ENCODE data around the gene ALB. TPM values are rescaled to one million over a fixed set of nuclear protein-coding genes. Genes with fewer than 3 reads are reported as not detected.
"Not testable (repeated sequence)": the region's sequence is repeated elsewhere in the genome, so short reads cannot be mapped to it uniquely, and the experiment has no call there.

ALB gene
- total RNA-seq (2021) (23.4 to 35.4 TPM (median 27.4 TPM) in 3 replicates), Bru-seq, nascent RNA (not detected)
- long read RNA-seq, experiment 1 = 0 reads
- long read RNA-seq, experiment 2 = 0 reads
- long read RNA-seq, experiment 3 = 0 reads

DNA sequence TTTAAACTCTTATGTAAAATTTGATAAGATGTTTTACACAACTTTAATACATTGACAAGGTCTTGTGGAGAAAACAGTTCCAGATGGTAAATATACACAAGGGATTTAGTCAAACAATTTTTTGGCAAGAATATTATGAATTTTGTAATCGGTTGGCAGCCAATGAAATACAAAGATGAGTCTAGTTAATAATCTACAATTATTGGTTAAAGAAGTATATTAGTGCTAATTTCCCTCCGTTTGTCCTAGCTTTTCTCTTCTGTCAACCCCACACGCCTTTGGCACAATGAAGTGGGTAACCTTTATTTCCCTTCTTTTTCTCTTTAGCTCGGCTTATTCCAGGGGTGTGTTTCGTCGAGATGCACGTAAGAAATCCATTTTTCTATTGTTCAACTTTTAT, at the start of gene ALB:
Gene ALB (plus strand): TSS at position 246 of the 400 bp plus-strand sequence. CDS start 41 bp downstream, at position 287.
- ChIA-PET POLR2A (no interaction called here), CTCF (no interaction called here)
- DNase-seq (ENCODE audit: low spot score) (no peak), ATAC-seq (no peak)
- no peaks in the 10 kb centered on the region for H3K36me3 Mint-ChIP-seq
- no peak within 1 kb of the TSS for H3K27ac Mint-ChIP-seq
- no peak within 1 kb of the TSS for H3K4me3 Mint-ChIP-seq
- H3K4me1 Mint-ChIP-seq = peaks cover 13% of the 10 kb centered on the region
- TF ChIP-seq, protein P1, sequence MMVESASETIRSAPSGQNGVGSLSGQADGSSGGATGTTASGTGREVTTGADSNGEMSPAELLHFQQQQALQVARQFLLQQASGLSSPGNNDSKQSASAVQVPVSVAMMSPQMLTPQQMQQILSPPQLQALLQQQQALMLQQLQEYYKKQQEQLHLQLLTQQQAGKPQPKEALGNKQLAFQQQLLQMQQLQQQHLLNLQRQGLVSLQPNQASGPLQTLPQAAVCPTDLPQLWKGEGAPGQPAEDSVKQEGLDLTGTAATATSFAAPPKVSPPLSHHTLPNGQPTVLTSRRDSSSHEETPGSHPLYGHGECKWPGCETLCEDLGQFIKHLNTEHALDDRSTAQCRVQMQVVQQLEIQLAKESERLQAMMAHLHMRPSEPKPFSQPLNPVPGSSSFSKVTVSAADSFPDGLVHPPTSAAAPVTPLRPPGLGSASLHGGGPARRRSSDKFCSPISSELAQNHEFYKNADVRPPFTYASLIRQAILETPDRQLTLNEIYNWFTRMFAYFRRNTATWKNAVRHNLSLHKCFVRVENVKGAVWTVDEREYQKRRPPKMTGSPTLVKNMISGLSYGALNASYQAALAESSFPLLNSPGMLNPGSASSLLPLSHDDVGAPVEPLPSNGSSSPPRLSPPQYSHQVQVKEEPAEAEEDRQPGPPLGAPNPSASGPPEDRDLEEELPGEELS (CRISPR knock-in tag; IDR thresholded peaks at IDR 0.05) = no peak
- TF ChIP-seq SMAD4 (CRISPR knock-in tag; IDR thresholded peaks at IDR 0.05) (no peak), EMX1 (CRISPR knock-in tag; IDR thresholded peaks at IDR 0.05) (no peak), ZNF263 (CRISPR knock-in tag; IDR thresholded peaks at IDR 0.05; ENCODE audit: low read depth) (no peak), ETV6 (CRISPR knock-in tag; IDR thresholded peaks at IDR 0.05) (no peak), TCF7 (CRISPR knock-in tag; IDR thresholded peaks at IDR 0.05; ENCODE audit: low read depth) (no peak), TEAD4 (CRISPR knock-in tag; IDR thresholded peaks at IDR 0.05) (no peak)
- TF ChIP-seq, protein P2, sequence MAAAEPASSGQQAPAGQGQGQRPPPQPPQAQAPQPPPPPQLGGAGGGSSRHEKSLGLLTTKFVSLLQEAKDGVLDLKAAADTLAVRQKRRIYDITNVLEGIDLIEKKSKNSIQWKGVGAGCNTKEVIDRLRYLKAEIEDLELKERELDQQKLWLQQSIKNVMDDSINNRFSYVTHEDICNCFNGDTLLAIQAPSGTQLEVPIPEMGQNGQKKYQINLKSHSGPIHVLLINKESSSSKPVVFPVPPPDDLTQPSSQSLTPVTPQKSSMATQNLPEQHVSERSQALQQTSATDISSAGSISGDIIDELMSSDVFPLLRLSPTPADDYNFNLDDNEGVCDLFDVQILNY (CRISPR knock-in tag; IDR thresholded peaks at IDR 0.05) = no peak
- TF ChIP-seq, protein P3, sequence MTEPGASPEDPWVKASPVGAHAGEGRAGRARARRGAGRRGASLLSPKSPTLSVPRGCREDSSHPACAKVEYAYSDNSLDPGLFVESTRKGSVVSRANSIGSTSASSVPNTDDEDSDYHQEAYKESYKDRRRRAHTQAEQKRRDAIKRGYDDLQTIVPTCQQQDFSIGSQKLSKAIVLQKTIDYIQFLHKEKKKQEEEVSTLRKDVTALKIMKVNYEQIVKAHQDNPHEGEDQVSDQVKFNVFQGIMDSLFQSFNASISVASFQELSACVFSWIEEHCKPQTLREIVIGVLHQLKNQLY (CRISPR knock-in tag; IDR thresholded peaks at IDR 0.05) = no peak
- no peaks in the 10 kb centered on the region for H3K9me3 Mint-ChIP-seq
- no peaks in the 10 kb centered on the region for H3K27me3 Mint-ChIP-seq (ENCODE audit: low read depth)

DNA sequence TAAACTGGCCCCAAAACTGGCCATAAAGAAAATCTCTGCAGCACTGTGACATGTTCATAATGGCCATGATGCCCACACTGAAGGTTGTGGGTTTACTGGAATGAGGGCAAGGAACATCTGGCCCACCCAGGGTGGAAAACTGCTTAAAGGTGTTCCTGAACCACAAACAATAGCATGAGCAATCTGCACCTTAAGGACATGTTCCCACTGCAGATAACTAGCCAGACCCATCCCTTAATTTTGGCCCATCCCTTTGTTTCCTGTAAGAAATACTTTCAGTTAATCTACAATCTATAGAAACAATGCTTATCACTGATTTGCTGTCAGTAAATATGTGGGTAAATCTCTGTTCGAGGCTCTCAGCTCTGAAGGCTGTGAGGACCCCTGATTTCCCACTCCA, 46.9 kb upstream of the ALB start:
- H3K4me3 Mint-ChIP-seq; H3K27me3 Mint-ChIP-seq (ENCODE audit: low read depth); ATAC-seq; H3K27ac Mint-ChIP-seq; H3K4me1 Mint-ChIP-seq; DNase-seq (ENCODE audit: low spot score); POLR2A ChIA-PET; CTCF ChIA-PET: not testable (repeated sequence)
- peaks cover 71% of the 10 kb centered on the region for H3K9me3 Mint-ChIP-seq
- H3K36me3 Mint-ChIP-seq = peaks cover 48% of the 10 kb centered on the region

DNA sequence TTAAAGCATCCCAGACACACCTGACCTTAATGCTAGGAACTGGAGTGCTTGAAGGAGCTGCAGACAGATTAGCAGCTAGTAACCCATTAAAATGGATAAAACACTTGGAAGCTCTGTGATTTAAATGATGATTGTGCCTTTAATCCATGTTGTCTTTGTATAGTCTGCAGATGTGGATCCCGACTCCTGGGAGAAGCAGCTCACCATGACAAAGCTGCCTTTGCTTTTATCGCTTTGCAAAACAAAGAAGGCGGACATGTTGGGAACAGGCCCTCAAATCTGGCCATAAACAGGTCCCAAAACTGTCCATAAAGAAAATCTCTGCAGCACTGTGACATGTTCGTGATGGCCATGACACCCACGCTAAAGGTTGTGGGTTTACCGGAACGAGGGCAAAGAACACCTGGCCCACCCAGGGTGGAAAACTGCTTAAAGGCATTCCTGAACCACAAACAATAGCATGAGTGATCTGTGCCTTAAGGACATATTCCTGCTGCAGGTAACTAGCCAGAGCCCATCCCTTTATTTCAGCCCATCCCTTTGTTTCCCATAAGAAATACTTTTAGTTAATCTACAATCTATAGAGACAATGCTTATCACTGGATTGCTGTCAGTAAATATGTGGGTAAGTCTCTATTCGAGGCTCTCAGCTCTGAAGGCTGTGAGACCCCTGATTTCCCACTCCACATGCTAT, 34.4 kb upstream of the ALB start:
- POLR2A ChIA-PET; DNase-seq (ENCODE audit: low spot score); H3K4me3 Mint-ChIP-seq; ATAC-seq; H3K4me1 Mint-ChIP-seq; H3K27me3 Mint-ChIP-seq (ENCODE audit: low read depth): not testable (repeated sequence)
- CTCF ChIA-PET = interaction anchor here (0.7 to 1.1 kb wide), 2 partner anchors 28 to 76 kb away, joined by 3 to 4 read pairs; no protein-coding TSS in a partner anchor
- peak overlapping the region; percentile 76; the same call in 1 of the 2 replicates for H3K27ac Mint-ChIP-seq
- H3K9me3 Mint-ChIP-seq = peaks cover 36% of the 10 kb centered on the region
- peaks cover 33% of the 10 kb centered on the region for H3K36me3 Mint-ChIP-seq

DNA sequence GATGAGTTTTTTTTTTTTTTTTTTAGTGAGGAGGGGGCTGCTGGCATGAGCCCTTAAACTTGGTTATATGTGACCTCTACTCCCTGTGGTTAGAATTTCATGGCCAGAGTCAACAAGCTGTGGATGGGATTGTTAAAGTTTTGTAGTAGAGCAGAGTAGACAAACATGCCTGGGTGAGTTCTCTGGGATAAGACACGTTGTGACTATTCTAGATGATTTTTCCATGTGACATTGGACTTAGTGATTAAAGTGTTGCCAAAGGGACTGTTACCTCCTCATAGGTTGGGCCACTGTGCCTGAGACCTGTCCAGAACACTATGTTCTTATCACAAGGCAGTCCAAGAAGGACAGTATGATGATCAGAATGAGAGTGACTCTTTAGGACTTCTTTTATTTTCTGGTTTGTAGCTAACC, 28.8 kb upstream of the ALB start:
- Mint-ChIP-seq H3K27ac (0 out of 2 replicates have a peak overlapping the region, but pooled peaks have one; percentile 4), H3K9me3 (peaks cover 6% of the 10 kb centered on the region), H3K27me3 (ENCODE audit: low read depth) (no peaks in the 10 kb centered on the region; the same call in 1 of the 2 replicates), H3K4me3 (no peak overlapping the region), H3K36me3 (peaks cover 9% of the 10 kb centered on the region), H3K4me1 (peaks cover 21% of the 10 kb centered on the region)
- TF ChIP-seq, protein P4, sequence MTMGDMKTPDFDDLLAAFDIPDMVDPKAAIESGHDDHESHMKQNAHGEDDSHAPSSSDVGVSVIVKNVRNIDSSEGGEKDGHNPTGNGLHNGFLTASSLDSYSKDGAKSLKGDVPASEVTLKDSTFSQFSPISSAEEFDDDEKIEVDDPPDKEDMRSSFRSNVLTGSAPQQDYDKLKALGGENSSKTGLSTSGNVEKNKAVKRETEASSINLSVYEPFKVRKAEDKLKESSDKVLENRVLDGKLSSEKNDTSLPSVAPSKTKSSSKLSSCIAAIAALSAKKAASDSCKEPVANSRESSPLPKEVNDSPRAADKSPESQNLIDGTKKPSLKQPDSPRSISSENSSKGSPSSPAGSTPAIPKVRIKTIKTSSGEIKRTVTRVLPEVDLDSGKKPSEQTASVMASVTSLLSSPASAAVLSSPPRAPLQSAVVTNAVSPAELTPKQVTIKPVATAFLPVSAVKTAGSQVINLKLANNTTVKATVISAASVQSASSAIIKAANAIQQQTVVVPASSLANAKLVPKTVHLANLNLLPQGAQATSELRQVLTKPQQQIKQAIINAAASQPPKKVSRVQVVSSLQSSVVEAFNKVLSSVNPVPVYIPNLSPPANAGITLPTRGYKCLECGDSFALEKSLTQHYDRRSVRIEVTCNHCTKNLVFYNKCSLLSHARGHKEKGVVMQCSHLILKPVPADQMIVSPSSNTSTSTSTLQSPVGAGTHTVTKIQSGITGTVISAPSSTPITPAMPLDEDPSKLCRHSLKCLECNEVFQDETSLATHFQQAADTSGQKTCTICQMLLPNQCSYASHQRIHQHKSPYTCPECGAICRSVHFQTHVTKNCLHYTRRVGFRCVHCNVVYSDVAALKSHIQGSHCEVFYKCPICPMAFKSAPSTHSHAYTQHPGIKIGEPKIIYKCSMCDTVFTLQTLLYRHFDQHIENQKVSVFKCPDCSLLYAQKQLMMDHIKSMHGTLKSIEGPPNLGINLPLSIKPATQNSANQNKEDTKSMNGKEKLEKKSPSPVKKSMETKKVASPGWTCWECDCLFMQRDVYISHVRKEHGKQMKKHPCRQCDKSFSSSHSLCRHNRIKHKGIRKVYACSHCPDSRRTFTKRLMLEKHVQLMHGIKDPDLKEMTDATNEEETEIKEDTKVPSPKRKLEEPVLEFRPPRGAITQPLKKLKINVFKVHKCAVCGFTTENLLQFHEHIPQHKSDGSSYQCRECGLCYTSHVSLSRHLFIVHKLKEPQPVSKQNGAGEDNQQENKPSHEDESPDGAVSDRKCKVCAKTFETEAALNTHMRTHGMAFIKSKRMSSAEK (CRISPR knock-in tag; IDR thresholded peaks at IDR 0.05; ENCODE audit: borderline replicate concordance) = no peak
- peak; percentile 35; the same call in 1 of the 2 replicates for TF ChIP-seq GABPB1 (CRISPR knock-in tag; IDR thresholded peaks at IDR 0.05)
- ATAC-seq = no peak
- ChIA-PET CTCF (interaction anchor here (1.3 kb wide), 1 partner anchor 71 kb away, joined by 3 read pairs; no protein-coding TSS in a partner anchor), POLR2A (no interaction called here)
- no peak for DNase-seq (ENCODE audit: low spot score)
